ENCODE data around the gene HARBI1. TPM values are rescaled to one million over a fixed set of nuclear protein-coding genes. Genes with fewer than 3 reads are reported as not detected.
A peak's percentile ranks its signal among the peaks of the same experiment; 100 is the strongest.

HARBI1 gene
- total and polyA plus RNA-seq, 9 of the 15 experiments (the other 6 are each of a cell fraction or from before 2014, with no cell fraction given), result 3.5 to 8.4 (median 5.5) TPM

- no TSS peak for BruUV-seq (replicated peaks)
- FAIRE-seq (peak; percentile 76), DNase-seq (ENCODE audit: extremely low read depth in 1 of 4, low spot score in 3 of 4) (peak in 2 of 4 experiments; percentile 51 to 64), ATAC-seq (peak; percentile 71)
- no peaks in the 10 kb centered on the region for H3K9me1 ChIP-seq (ENCODE audit: control insufficient read depth, insufficient read depth, low read length)
- peak overlapping the region; percentile 59 for H3K4me2 ChIP-seq (ENCODE audit: insufficient read depth, low read length)
- H3K36me3 ChIP-seq (ENCODE audit: control insufficient read depth, insufficient read depth, low read length), result no peaks in the 10 kb centered on the region
- in situ Hi-C loops (cut with MboI), result no loop called here
- H4K20me1 ChIP-seq (replicated peaks; ENCODE audit: control insufficient read depth, insufficient read depth, low read length), result no peaks in the 10 kb centered on the region
- peak overlapping the region; percentile 21; the same call in 2 of the 3 replicates for H3K27ac ChIP-seq (ENCODE audit: extremely low read depth, low read depth, low read length)
- no peaks in the 10 kb centered on the region for H3K27me3 ChIP-seq (ENCODE audit: control insufficient read depth in 2 of 2, insufficient read depth in 2 of 2, low read length in 2 of 2)
- peaks cover 25 to 27% of the 10 kb centered on the region in 2 experiments; a peak in 4 of 5 replicates for H3K4me1 ChIP-seq (replicated peaks in 1 of 2; ENCODE audit: control insufficient read depth in 2 of 2, insufficient read depth in 2 of 2, low read length in 2 of 2)
- 7% methylated on average over 5 of the region's 5 CpGs for WGBS (ENCODE audit: insufficient coverage, low coverage, missing lambda C conversion rate)
- H3K9me3 ChIP-seq (replicated peaks; ENCODE audit: control insufficient read depth, insufficient read depth, low read depth, low read length), result no peaks in the 10 kb centered on the region
- H2AFZ ChIP-seq (ENCODE audit: low read depth, low read length), result peak overlapping the region; percentile 2; the same call in 1 of the 2 replicates
- no peak overlapping the region for H3K9ac ChIP-seq (ENCODE audit: insufficient read depth in 1 of 2, low read depth in 2 of 2, low read length in 2 of 2)
- H3K4me3 ChIP-seq, result no peak overlapping the region
- intact Hi-C loops (cut with micrococcal nuclease), result no loop called here
- ChIA-PET CTCF (ENCODE audit: low intra/inter-chr PET ratio) (no interaction called here), POLR2A (interaction anchor here (0.5 to 3.7 kb wide), 7 partner anchors 8 to 600 kb away, joined by 3 to 21 read pairs (median 4); partner anchors contain the start of gene AMBRA1)
- peaks cover 24% of the 10 kb centered on the region; the same call in 2 of the 3 replicates for H3K79me2 ChIP-seq (ENCODE audit: control insufficient read depth, insufficient read depth, low read length)
- TF ChIP-seq EZH2 (IDR thresholded peaks at IDR 0.05; ENCODE audit: borderline replicate concordance, low read depth, low read length) (no peak), XRCC4 (IDR thresholded peaks at IDR 0.05; ENCODE audit: extremely low read depth, insufficient read depth, insufficient read length) (no peak), SMARCE1 (IDR thresholded peaks at IDR 0.05) (peak; percentile 49), NCOA6 (IDR thresholded peaks at IDR 0.05) (no peak), EWSR1 (IDR thresholded peaks at IDR 0.05; ENCODE audit: borderline replicate concordance, low read depth, partially characterized antibody) (no peak), SUPT5H (IDR thresholded peaks at IDR 0.05) (no peak), ZNF41 (CRISPR knock-in tag; conservative IDR thresholded peaks at IDR 0.05) (no peak), ZBTB7A (IDR thresholded peaks at IDR 0.05; ENCODE audit: borderline replicate concordance, control insufficient read depth, low read depth, low read length) (no peak), HDAC1 (IDR thresholded peaks at IDR 0.05) (peak in 1 of 2 experiments; percentile 49; a peak in 1 of 4 replicates), CREB1 (IDR thresholded peaks at IDR 0.05) (no peak), CREB1 (CRISPR knock-in tag; IDR thresholded peaks at IDR 0.05) (no peak), ZBTB11 (CRISPR knock-in tag; IDR thresholded peaks at IDR 0.05) (no peak), ATF3 (IDR thresholded peaks at IDR 0.05) (peak; percentile 78), ATF3 (CRISPR knock-in tag; conservative IDR thresholded peaks at IDR 0.05) (no peak), HNRNPLL (IDR thresholded peaks at IDR 0.05; ENCODE audit: low read depth, low read length, poor library complexity, severe bottlenecking) (no peak), NCOR1 (IDR thresholded peaks at IDR 0.05) (peak; percentile 61), THRAP3 (IDR thresholded peaks at IDR 0.05; ENCODE audit: borderline replicate concordance) (no peak), ZNF77 (CRISPR knock-in tag; IDR thresholded peaks at IDR 0.05) (no peak)
Measured at GRCh38 chr11:46611526-46612304, 5.3 kb downstream of the HARBI1 start.

All from K562 (cell line).